Stomach (tissue), 4 donors: ENCODE results near the gene AFAP1L1.

Experiments used
- CTCF ChIP-seq, 7 experiments: fragments of 450-650 bp in 4 of 7; fragments of 200-600 bp in 3 of 7; sonication (generic) in 3 of 7; IDR thresholded peaks; one replicate each; pipeline ENCODE4 v1.5.1; 2016 to 2019; ENCODE audit warnings: antibody characterized with exemption in 7 of 7, control low read depth in 2 of 7, mild to moderate bottlenecking in 1 of 7
- POLR2A ChIP-seq, 4 donors: fragments of 450-650 bp; IDR thresholded peaks; one replicate each; pipeline ENCODE4 v1.6.1; 2016; ENCODE audit warnings: antibody characterized with exemption in 4 of 4, control low read depth in 2 of 4, mild to moderate bottlenecking in 1 of 4, moderate library complexity in 1 of 4

- no peak for TF ChIP-seq CTCF (IDR thresholded peaks at IDR 0.05)
- no peak for TF ChIP-seq POLR2A (IDR thresholded peaks at IDR 0.05)
Measured at GRCh38 chr5:149328177-149328576, 56.5 kb downstream of the AFAP1L1 start.
